ENCODE results near the gene WDR5B.

The WDR5B gene

GRCh38 chr3:122391681-122392446, 24.0 kb downstream of the WDR5B start:
- no peak overlapping the region for H3K4me3 ChIP-seq (ENCODE audit: low read length)
- H3K9ac ChIP-seq (ENCODE audit: low read length), result no peak overlapping the region
- no peak for DNase-seq (ENCODE audit: low read depth)
- H3K27me3 ChIP-seq (replicated peaks; ENCODE audit: control insufficient read depth, insufficient read depth, low read length), result no peaks in the 10 kb centered on the region
- peaks cover 10% of the 10 kb centered on the region for H3K4me1 ChIP-seq (ENCODE audit: control insufficient read depth, insufficient read depth, low read length)
- no peaks in the 10 kb centered on the region for H3K9me3 ChIP-seq (ENCODE audit: control insufficient read depth, low read length)
- H3K36me3 ChIP-seq (ENCODE audit: control insufficient read depth, insufficient read depth, low read length, severe bottlenecking), result peaks cover 6% of the 10 kb centered on the region

DNA sequence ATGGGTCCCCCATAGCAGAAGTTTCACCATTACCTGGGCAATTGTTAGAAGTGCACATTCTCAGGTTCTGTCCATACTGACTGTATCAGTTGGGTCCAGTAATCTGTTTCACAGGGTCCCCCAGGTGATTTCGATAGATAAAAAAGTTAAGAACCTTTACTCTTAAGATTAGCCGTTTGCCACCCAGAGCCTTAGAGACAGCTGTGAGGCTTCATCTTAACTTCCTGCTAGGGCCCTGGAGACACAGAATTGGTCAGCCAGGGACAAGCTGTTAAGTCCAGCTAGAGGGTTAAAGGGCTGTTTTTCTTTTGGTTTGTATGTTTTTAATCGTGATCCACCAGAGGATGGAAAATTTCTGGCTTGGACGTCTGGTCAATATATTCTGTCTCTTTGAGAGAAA, 25.2 kb downstream of the WDR5B start:
- no peak overlapping the region for H3K9ac ChIP-seq (ENCODE audit: low read length)
- H3K27me3 ChIP-seq (replicated peaks; ENCODE audit: control insufficient read depth, insufficient read depth, low read length), result no peaks in the 10 kb centered on the region
- peaks cover 6% of the 10 kb centered on the region for H3K36me3 ChIP-seq (ENCODE audit: control insufficient read depth, insufficient read depth, low read length, severe bottlenecking)
- H3K9me3 ChIP-seq (ENCODE audit: control insufficient read depth, low read length), result no peaks in the 10 kb centered on the region
- H3K4me3 ChIP-seq (ENCODE audit: low read length), result no peak overlapping the region
- DNase-seq (ENCODE audit: low read depth), result no peak
- peaks cover 10% of the 10 kb centered on the region for H3K4me1 ChIP-seq (ENCODE audit: control insufficient read depth, insufficient read depth, low read length)

DNA sequence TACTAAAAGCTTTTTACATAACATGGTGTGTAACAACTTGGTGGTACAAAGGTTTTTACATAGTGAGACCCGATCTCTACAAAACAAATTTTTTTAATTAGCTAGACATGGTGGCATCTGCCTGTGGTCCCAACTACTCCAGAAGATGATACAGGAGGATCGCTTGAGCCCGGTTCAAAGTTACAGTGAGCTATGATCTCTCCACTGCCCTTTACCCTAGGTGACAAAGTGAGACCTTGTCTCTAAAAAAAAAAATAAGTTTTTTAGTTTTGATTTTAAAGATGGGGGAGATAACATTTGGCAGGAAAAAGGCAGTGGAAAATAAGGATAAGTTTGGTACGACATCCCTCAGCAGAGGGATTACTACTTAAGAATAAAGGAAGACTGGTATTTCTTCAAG, 26.0 kb downstream of the WDR5B start:
- Histone ChIP-seq H3K9ac (ENCODE audit: low read length) (no peak overlapping the region), H3K4me1 (ENCODE audit: control insufficient read depth, insufficient read depth, low read length) (peaks cover 15% of the 10 kb centered on the region), H3K36me3 (ENCODE audit: control insufficient read depth, insufficient read depth, low read length, severe bottlenecking) (peaks cover 6% of the 10 kb centered on the region), H3K27me3 (replicated peaks; ENCODE audit: control insufficient read depth, insufficient read depth, low read length) (no peaks in the 10 kb centered on the region), H3K4me3 (ENCODE audit: low read length) (no peak overlapping the region), H3K9me3 (ENCODE audit: control insufficient read depth, low read length) (no peaks in the 10 kb centered on the region)
- no peak for DNase-seq (ENCODE audit: low read depth)

DNA sequence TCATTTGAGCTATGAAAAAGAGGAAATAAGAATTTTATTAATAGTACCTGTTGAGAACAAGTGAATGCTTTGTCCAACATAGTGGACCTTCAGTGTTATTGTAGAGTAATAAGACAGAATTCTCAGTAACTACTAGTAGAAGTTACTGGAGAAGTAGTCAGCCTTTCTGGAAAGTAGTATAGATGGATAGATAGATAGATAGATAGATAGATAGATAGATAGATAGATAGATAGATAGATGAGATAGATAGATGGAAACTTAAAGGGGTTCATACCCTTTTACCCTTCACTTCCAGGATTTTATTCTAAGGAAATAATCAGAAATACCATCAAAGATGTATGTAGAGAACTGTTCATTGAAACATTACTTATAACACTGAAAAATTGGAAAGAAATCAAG, 26.7 kb downstream of the WDR5B start:
- peaks cover 21% of the 10 kb centered on the region for H3K4me1 ChIP-seq (ENCODE audit: control insufficient read depth, insufficient read depth, low read length)
- H3K9me3 ChIP-seq (ENCODE audit: control insufficient read depth, low read length), result no peaks in the 10 kb centered on the region
- H3K36me3 ChIP-seq (ENCODE audit: control insufficient read depth, insufficient read depth, low read length, severe bottlenecking), result peaks cover 6% of the 10 kb centered on the region
- H3K27me3 ChIP-seq (replicated peaks; ENCODE audit: control insufficient read depth, insufficient read depth, low read length), result no peaks in the 10 kb centered on the region
- no peak overlapping the region for H3K4me3 ChIP-seq (ENCODE audit: low read length)
- no peak overlapping the region for H3K9ac ChIP-seq (ENCODE audit: low read length)
- no peak for DNase-seq (ENCODE audit: low read depth)

DNA sequence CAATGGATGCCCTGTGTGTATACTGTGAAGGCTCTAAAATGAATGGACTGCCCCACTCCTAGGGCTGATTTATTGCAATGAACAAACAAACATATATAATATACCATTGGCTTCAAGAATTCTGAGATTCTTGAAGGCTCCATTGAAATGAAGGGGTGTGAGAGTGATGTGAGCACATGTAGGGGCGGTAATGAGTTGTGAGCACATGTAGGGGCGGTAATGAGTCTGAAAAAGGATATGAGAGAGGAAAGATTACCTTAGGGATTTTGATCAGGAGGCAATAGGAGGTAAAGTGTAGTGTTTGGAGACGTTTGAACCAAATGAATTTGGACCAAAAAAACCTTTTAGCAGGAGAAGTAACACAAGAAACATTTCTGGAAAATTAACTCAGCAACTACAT, 28.2 kb downstream of the WDR5B start:
- peaks cover 18% of the 10 kb centered on the region for H3K4me1 ChIP-seq (ENCODE audit: control insufficient read depth, insufficient read depth, low read length)
- DNase-seq (ENCODE audit: low read depth), result no peak
- no peak overlapping the region for H3K4me3 ChIP-seq (ENCODE audit: low read length)
- H3K9me3 ChIP-seq (ENCODE audit: control insufficient read depth, low read length), result no peaks in the 10 kb centered on the region
- H3K9ac ChIP-seq (ENCODE audit: low read length), result no peak overlapping the region
- peaks cover 3% of the 10 kb centered on the region for H3K36me3 ChIP-seq (ENCODE audit: control insufficient read depth, insufficient read depth, low read length, severe bottlenecking)
- no peaks in the 10 kb centered on the region for H3K27me3 ChIP-seq (replicated peaks; ENCODE audit: control insufficient read depth, insufficient read depth, low read length)

- Histone ChIP-seq H3K9me3 (ENCODE audit: control insufficient read depth, low read length) (no peaks in the 10 kb centered on the region), H3K27me3 (replicated peaks; ENCODE audit: control insufficient read depth, insufficient read depth, low read length) (no peaks in the 10 kb centered on the region), H3K4me1 (ENCODE audit: control insufficient read depth, insufficient read depth, low read length) (peaks cover 25% of the 10 kb centered on the region), H3K9ac (ENCODE audit: low read length) (peak within 1 kb of the TSS; percentile 88), H3K4me3 (ENCODE audit: low read length) (peak within 1 kb of the TSS; percentile 98), H3K36me3 (ENCODE audit: control insufficient read depth, insufficient read depth, low read length, severe bottlenecking) (no peaks in the 10 kb centered on the region)
- peak; percentile 97 for DNase-seq (ENCODE audit: low read depth)
These were observed 31.8 kb downstream of the WDR5B start, which contains the start of gene FAM162A for GRCh38 chr3:122383771-122384697. TSS of gene FAM162A (plus strand) at chr3:122384182. CDS start at chr3:122384266, 84 bp downstream.

DNA sequence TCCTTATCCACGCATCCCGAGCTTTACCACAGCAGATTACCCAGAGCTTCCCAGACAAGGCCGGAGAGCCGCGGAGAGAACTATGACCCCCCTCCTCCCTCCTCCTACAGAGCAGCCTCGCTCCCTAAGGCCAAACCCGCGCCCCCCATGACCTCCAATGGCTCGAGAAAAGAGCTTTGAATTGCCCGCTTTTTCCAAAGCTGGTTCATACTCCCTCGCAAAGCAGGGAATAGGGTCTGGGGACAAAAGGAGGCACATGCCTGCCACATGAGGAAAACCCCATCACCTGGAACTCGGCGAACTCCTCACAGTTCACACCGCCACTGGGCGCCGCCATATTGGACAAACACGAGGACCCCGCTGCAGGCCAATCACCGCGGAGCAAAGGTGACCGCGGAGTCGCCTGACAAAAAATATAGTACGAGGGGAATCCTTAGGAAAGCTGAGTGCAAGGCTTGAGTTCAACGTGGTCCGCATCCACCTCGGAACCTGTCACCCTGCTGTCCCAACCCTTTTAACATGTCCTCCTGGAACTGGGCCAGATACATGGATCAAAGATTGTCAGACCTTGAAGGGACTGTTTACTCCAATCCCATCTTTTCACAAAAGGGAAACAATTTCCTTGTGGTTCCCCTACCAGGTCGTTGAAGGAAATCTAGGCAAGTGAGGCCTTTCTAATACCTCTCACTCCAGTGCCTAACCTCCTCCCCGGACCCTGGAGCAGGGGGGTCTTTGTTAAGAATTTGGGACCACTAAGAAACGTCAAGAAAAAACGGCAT, 32.8 kb downstream of the WDR5B start, which contains the start of gene MIX23:
Gene MIX23 (minus strand): TSS at position 344 of the 779 bp plus-strand sequence. CDS start 7 bp downstream, at position 337.
- no peaks in the 10 kb centered on the region for H3K9me3 ChIP-seq (ENCODE audit: control insufficient read depth, low read length)
- peak; percentile 91 for DNase-seq (ENCODE audit: low read depth)
- peak within 1 kb of the TSS; percentile 88 for H3K9ac ChIP-seq (ENCODE audit: low read length)
- peaks cover 32% of the 10 kb centered on the region for H3K4me1 ChIP-seq (ENCODE audit: control insufficient read depth, insufficient read depth, low read length)
- H3K4me3 ChIP-seq (ENCODE audit: low read length), result peak within 1 kb of the TSS; percentile 98
- no peaks in the 10 kb centered on the region for H3K36me3 ChIP-seq (ENCODE audit: control insufficient read depth, insufficient read depth, low read length, severe bottlenecking)
- no peaks in the 10 kb centered on the region for H3K27me3 ChIP-seq (replicated peaks; ENCODE audit: control insufficient read depth, insufficient read depth, low read length)

DNA sequence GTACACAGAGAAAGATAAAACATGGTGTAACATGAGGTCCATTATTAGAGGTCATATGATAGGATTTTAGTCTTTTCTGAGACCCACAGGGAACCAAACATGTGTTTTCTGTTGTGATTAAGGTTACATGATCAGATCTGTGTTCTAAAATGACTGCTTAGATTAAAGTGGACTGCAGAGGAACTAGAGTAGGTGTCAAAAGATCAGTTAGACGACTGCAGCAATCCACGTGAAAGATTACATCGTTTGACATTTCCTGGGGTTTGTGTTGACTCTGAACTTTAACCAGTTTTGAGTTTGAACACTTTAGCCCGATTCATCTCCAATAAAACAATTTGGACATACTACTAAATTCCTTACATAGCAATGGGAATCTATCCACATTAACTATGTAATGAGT, 37.9 kb downstream of the WDR5B start:
- no peaks in the 10 kb centered on the region for H3K9me3 ChIP-seq (ENCODE audit: control insufficient read depth, low read length)
- peaks cover 6% of the 10 kb centered on the region for H3K36me3 ChIP-seq (ENCODE audit: control insufficient read depth, insufficient read depth, low read length, severe bottlenecking)
- DNase-seq (ENCODE audit: low read depth), result no peak
- peaks cover 29% of the 10 kb centered on the region for H3K4me1 ChIP-seq (ENCODE audit: control insufficient read depth, insufficient read depth, low read length)
- no peak overlapping the region for H3K4me3 ChIP-seq (ENCODE audit: low read length)
- no peaks in the 10 kb centered on the region for H3K27me3 ChIP-seq (replicated peaks; ENCODE audit: control insufficient read depth, insufficient read depth, low read length)
- no peak overlapping the region for H3K9ac ChIP-seq (ENCODE audit: low read length)

GRCh38 chr3:122374034-122374433, 41.8 kb downstream of the WDR5B start:
- peaks cover 30% of the 10 kb centered on the region for H3K4me1 ChIP-seq (ENCODE audit: control insufficient read depth, insufficient read depth, low read length)
- no peak for DNase-seq (ENCODE audit: low read depth)
- H3K36me3 ChIP-seq (ENCODE audit: control insufficient read depth, insufficient read depth, low read length, severe bottlenecking), result peaks cover 19% of the 10 kb centered on the region
- no peak overlapping the region for H3K9ac ChIP-seq (ENCODE audit: low read length)
- no peaks in the 10 kb centered on the region for H3K9me3 ChIP-seq (ENCODE audit: control insufficient read depth, low read length)
- H3K27me3 ChIP-seq (replicated peaks; ENCODE audit: control insufficient read depth, insufficient read depth, low read length), result no peaks in the 10 kb centered on the region
- no peak overlapping the region for H3K4me3 ChIP-seq (ENCODE audit: low read length)

DNA sequence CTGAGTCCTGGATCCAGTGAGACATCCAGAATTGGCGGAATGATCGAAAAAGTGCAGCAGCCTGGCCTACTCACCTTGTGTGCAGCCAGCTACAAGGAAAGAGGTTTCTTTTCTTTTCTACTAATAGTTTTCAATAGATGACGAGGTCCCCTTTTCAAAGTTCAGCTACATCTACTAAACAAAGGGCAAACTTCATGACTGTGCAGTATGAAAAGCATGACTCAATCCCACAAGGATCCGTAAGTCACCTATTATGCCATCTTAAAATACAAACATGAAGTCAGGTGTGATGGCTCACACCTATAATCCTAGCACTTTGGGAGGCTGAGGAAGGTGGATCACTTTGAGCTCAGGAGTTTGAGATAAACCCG, 49.5 kb downstream of the WDR5B start:
- Histone ChIP-seq H3K9me3 (ENCODE audit: control insufficient read depth, low read length) (no peaks in the 10 kb centered on the region), H3K9ac (ENCODE audit: low read length) (no peak overlapping the region), H3K4me1 (ENCODE audit: control insufficient read depth, insufficient read depth, low read length) (peaks cover 34% of the 10 kb centered on the region), H3K36me3 (ENCODE audit: control insufficient read depth, insufficient read depth, low read length, severe bottlenecking) (peaks cover 35% of the 10 kb centered on the region), H3K4me3 (ENCODE audit: low read length) (no peak overlapping the region), H3K27me3 (replicated peaks; ENCODE audit: control insufficient read depth, insufficient read depth, low read length) (no peaks in the 10 kb centered on the region)
- no peak for DNase-seq (ENCODE audit: low read depth)

All from adipocyte (in vitro differentiated cells).